SIG-M5 (cell line): Measurements from ENCODE around the gene B4GALT5.
"Not testable (repeated sequence)": the region's sequence is repeated elsewhere in the genome, so short reads cannot be mapped to it uniquely, and the experiment has no call there.

Source experiments
- DNase-seq: peaks from one replicate; lab custom pipeline; 2025; lab: John Stamatoyannopoulos, UW

B4GALT5 gene

DNA sequence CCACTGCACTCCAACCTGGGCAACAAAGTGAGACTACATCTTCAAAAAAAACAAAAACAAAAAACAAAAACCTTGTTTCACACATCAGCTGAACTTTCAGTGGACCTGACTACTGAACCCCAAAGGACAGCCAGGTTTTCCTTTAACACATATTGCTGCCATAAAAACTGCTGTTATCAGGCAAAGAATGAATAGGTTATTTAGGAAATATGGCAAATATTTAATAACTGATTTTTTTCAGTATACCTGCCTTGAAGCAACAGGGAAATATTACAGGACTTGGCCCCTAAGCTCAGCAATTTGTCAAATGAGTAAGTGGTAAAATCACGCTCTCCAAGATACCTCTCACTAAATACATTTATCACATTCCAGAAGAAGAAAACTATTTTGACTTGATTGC is 34.0 kb downstream of the B4GALT5 start:
- DNase-seq, result no peak

DNA sequence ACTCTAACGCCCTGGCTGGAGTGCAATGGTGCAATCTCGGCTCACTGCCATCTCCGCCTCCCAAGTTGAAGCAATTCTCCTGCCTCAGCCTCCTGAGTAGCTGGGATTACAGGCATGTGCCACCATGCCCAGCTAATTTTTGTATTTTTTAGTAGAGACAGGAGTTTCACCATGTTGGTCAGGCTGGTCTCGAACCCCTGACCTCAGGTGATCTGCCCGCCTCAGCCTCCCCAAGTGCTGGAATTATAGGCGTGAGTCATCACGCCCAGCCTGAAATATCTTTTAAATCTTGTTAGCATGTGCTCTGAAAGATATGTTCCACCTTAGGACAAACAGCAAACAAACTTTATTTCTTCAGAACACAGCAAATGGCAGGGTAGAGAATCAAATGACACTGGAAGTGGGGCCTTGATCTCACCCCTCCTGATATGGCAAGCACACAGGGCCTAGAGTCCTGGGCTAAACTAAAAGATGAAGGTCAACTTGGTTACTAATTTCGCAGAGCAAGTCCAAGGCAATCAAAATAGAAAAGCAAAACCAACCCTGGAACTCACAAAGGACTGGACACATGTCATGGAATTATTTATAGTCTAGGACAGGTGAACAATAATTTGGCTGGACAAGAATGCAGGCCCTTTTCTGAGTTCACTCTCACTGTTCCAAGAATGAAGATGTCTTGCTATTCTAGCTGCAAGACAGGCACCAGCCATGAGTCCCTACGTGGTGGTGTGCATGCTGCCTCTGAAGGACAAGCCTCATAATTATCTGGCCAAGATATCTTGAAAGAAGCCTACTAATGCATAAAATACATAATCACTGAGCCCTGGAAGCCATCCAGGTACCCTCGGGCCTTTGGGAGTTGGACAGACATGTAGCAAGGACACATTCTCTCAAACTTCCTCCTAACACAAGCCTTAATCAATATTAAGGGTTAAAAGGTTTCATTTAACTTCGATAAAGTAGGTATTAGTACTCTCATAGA is 35.6 kb downstream of the B4GALT5 start:
- DNase-seq, result no peak

DNA sequence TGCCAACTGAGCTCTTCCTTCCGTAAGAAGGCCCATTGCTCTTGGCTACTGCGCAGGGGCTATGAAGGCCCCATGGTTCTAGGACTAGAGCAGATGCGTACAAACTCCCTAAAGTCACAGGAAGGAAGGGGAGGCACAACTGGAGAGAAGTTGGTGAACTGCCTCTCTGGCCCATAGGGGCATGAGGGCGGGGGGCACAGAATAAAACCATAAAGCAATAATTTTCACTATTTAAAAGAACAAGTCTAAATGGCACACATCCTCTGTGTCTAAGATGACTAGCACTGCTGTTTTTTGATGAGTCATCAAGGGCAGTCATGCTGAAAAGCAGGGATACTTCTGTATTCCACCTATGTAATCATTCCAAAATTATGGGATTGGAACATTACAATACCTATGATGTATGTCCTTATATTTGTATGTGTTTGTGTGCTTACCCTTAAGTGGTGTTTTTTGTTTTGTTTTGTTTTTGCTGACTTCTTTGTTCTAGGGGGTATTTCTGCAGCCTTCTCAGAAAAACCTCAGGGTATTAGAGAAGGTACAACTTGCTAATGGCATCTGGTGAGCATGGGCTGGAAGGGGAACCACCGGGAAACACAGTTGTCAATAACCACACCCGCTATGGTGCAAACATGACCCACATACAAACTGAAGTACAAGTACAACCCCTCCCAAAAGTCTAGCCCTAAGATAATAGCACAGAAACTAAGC is 36.9 kb downstream of the B4GALT5 start:
- DNase-seq, result peak; percentile 42

DNA sequence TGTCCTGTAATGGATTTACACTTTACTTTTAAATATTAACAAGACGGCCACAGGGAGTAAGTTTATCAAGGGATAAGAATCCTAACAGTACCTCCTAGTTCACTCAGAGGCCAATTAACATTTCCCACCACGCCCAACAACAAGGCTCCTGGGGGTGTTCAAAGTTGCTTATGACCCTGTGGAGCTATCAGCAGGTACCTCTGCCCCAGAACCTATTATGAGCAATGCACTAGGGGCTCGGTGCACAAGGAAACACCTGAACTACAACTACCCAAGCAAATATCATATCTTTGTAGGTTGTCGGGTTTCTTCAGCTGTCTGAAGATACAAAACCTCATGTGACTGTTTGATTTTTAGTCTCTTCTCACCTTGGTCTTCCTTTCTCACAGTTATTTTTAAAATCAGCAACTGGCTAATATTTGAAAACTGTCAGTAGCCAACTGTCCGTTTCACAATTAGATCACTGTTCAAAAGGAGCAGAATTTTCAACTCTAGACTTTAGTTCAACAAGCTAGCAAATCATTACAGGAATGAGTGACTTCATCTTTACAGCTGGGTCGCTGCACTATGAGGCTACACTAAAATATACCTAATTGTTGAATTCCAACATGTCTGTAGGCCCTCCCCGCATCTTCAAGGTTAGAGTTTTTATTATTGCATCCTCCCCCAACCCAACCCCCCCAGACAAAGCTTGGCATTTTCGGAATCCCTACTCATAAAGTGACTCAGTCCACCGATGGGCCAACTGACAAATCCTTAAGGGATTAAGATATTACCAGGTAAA is 38.1 kb downstream of the B4GALT5 start:
- DNase-seq, result no peak

DNA sequence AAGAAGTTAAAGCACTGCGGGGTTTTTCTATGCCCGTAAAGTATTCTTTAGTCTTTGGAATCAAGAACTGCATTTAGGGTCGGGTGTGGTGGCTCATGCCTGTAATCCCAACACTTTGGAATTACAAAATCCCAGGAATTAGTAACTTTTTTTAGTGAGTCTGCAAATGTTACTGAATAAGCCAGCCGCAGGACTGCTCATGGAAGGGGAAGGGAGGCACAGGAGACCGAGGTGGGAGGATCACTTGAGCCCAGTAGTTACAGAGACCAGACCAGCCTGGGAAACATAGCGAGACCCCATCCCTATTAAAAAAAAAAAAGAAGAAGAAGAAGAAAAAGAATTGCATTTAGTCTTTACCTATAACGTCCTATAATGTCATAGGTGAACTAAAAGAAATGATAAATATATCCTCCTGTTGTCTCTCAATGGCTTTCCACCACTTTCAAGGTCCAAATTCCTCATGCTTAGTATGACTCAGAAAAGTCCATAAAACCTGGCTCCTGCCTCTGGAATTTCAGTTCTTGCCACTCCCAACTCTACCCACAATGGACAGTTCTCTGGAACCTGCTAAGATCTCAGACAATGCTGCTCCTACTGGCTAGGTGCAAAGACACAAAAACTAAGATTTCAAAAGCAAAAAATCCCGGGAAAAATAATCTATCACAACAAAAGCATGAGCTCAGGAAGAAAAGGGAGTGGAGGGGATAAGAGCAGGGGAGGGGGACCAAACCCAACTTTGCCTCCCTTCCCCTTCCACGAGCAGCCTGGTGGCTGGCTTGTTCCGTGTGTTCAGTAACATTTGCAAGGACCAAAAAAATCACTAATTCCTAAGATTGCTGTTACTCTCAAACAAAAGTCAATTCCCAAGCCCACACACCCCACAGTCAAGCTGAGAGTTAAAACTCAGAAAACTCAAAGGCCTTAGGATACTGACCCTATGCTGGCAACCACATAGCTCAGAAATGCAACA is 39.0 kb downstream of the B4GALT5 start:
- DNase-seq, result no peak

DNA sequence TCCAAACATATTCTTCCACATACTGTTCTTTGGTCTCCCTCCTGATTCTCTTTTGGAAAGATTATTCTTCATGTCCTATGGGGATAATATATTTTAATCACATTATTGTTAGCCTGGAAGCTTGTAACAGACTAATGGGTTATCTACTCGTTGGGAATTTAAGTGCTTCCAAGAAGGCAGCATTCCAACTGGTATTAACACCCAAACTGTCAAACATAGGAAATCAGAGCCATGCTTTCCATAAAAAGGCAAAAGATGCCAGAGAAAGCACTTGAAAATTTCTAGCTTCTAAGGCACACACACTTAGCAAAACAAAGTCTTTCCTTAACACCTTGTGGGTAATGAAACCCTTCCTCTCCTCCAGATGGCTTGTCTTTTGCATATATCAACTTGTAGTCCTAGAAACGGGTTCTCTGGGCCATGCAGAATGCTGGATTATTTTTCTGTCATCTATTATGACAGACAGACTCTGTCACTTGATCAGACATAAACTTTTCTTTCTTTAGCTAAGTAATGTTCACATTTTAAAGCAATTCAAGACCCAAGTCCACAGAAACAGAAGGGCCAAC is 41.5 kb downstream of the B4GALT5 start:
- DNase-seq, result no peak

DNA sequence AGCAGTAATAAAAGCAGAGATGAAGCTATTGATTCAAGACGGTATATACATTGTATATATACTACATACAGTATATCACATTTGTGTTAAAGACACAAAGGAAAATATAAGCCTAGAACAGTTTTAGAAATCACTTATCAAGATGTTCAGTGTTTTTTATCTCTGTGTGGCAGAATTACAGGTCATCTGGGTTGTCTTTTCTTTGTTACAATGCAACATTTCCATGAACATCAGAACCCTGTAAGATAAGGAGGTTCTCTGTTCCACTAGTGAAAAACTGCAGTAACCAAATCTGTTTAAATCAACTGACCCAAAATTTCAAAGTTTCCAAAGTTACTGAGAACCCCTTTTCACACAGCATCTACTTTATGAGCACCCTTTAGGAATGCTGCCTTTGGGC is 42.2 kb downstream of the B4GALT5 start:
- no peak for DNase-seq

DNA sequence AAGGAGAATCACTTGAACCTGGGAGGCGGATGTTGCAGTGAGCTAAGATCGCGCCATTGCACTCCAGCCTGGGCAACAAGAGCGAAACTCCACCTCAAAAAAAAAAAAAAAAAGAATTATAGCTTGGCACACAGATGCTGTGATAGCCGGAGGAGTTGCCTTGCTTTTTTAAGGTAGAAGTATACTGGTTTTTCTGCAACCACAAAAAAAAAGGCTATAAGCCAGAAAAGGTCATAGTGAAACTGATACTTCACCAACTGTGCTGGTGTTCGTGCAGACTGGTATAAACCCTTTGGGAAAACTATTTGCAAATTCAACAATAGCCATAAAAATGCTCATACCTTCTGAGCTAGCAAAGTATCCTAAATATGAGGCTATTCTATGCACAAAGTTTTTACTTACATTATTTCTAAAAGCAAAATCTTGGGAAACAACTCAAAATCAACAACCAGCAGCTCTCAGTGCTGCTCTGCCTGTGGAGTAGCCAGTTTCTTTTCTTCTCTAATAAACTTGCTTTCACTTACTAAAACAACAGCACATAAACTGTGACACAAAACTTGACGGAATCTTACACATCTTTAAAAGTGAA is 44.0 kb downstream of the B4GALT5 start:
- no peak for DNase-seq

DNA sequence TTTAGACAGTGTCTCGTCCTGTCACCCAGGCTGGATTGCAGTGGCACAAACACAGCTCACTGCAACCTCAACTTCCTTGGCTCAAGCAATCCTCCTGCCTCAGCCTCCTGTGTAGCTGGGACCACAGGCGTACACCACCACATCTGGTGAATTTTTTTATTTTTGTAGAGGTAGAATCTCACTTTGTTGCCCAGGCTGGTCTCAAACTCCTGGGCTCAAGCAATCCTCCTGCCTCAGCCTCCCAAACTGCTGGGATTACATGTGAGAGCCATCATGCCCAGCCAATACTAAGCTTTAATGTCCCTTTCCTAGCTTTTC is 44.8 kb downstream of the B4GALT5 start:
- not testable (repeated sequence) for DNase-seq

DNA sequence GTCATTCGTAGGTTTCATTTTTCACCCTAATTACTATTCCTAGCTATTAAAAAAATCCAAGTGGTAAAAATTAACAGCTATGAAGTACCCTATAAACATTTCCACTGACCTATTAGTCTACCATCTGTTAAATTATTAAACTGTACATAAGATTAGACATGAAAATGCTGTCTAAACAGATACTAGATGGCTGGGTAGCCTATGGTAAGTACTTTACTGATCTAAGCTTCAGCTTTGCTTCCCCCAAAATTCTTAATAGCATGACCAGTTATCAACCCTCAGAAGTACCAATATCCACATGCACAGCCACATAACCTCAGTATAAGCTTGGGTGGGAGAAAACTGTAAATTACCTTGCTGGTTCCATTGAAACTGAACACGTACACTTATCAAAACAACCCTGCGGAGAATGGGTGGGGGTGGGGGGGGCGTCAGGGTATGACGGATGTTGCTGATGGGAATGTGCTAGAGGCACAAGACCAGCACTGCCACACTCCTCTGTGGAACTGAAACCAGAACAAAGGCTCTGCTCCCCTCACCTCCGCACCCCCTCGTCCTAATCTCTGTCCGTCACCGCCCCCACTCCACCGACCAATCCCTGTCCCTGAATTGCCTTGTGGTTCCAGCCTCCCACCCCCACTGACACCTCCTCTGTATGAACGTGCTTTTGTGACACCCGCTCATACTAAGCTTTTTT is 45.3 kb downstream of the B4GALT5 start:
- no peak for DNase-seq

DNA sequence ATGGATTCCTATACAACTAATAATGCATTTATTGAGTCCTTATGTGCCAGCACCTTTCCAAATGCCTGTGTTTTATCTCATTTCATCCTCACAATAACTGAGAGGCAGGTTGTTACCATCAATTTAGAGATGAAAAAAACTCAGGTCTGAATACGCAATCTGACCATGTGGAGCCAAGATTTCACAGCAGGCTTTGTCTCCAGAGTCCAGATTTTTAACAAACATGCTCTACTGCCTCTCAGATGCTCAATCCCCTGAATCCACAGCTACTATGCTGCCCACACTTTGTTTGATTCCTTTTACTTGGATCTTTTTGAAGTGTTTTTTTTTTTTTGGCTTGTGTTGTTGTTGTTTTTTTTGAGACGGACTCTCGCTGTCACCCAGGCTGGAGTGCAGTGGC is 46.8 kb downstream of the B4GALT5 start:
- no peak for DNase-seq

DNA sequence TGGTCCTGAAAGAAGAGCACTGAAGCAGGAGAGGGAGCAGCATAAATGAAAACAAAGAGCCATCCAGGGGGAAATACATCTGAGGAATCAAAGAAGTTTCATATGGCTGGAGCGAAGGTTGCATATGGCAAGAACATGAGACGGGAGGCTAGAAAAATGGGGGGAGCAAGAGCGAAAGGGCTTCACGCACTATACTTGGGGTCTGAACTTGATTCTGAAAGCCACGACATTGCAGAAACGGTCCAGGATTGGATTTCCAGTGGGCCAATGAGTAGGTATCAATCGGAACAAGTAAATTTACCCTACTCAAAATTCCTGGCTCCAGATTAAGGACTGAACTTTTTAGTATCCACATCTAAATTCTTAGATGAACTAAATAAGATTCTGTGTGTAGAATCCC is 47.9 kb downstream of the B4GALT5 start:
- no peak for DNase-seq

DNA sequence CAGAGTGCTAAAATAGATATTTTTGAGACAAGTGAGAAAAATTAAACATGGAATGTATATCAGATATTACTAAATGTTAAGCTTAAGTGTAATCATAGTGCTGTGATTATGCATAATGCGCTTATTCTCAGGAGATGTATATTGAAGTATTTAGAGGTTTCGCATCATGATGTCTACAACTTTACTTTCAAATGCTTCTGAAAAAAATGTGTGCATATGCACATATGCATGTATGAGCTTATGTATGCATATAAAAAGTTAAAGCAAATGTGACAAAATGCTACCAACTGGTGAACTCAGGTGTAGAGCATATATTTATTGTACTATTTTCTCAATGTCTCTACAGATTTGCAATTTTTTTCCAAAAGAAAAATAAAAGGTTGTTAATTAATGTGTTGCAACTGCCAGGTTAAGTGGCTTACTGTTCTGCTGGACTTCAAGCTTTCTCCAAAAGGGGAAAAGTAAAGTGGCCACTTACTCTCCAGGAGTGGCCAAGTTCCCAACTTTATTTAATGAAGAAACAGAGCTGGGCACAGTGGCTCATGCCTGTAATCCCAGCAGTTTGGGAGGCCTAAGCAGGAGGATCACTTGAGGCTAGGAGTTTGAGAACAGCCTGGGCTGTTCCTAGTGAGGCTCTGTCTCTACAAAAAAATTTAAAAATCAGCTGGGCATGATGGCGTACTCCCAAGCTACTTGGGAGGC is 48.9 kb downstream of the B4GALT5 start:
- DNase-seq, result no peak

DNA sequence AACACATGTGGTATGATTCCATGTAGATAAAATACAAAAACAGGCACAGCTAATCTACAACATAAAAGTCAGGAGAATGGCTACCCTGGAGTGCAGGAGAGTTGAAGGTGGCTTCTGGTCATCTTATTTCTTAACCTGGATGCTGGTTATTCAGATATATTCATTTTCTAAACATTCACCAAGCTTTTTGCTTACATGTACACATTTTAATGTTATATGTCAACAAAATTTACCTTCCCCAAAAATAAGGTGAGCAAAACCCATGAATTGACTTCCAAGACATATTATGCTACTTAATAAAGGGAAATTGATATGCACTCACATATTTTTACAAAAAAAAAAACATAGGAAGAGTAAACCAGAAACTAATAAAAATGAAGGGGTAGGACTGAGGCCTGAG is 50.6 kb downstream of the B4GALT5 start:
- no peak for DNase-seq

DNA sequence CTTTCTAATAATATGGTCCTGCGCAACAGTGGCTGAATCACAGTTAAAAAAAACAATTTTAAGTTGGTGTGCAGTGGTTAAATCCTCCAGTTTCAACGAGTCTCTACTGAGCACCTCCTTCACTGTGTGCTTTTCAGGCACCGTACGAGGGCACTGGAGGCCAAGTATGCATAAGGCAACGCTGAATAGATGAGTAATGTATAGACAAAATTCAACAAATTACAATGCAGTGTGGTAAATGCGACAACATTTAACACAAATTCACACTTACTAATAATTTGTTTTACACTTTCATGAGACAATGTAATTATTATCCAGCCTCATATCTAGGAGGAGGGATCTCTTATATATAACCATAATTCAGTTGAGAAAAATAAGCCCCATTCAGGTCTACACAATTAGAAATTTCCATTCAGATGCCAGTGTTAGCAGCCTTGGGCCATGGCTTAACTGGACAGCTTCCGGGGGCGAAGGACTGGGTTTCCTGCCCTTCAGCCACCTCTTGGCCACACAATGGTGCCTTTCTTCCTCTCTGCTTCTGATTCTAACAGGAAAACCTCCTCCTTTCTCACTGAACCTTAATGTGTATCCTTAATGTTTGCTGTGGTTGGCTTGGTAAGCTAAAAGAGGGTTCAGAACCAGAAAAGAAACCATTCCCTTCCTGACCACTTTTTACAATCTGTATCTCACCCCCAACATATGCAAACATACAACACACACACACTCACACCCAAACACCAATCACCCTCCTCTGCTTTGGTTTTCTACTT is 51.9 kb downstream of the B4GALT5 start:
- no peak for DNase-seq

DNA sequence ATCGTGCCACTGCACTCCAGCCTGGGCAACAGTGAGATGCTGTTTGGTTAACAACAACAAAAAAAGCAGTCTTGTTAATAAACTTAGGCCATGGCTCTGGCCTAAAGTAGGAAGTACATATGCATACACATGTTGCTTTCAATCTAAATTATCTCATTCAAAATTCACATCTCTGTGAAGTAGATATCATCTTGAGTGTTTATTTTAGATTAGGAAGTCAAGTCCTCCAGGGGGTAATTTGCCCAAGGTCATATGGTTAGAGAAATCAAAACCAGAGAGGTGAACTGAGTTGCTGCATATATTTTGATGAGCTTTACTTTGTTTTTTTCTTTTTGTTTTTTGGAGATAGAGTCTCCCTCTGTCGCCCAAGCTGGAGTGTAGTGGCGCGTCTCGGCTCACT is 52.8 kb downstream of the B4GALT5 start:
- DNase-seq, result no peak

DNA sequence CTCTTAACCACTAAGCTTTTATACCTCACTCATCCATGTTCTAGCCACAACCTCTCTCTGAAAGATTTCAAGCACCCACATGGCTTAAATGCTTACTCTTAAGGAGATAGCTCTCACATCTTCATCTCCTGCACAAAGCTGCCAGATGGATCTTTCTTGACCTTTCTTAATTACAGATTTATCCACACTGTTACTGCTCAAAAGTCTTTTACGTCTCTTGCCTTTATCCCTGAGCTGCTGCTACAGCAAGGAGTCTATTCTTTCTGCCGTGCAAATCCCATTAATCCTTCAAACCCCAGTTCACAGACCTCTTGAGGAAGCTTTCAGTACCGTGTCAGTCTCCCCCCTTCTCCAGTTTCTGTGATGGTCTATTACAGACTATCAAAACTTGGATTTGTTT is 54.6 kb downstream of the B4GALT5 start:
- no peak for DNase-seq

DNA sequence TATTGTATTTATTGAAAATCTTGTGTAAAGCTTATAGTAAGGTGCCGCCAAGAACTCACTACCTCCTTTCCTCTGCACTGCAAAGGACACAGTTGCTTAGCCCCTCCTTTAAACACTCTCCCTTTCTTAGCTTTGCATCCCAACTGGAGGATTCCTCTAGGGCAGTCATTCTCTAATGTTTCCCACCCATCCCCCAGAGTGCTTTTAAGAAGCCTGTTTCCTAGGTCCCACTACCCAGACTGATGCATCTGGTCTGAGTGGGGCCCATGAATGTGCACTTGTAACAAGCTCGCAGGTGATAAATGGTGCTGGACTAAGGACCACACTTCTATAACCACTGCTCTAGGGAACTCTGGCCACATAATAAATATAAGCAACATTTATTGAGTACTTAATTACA is 55.2 kb downstream of the B4GALT5 start:
- DNase-seq, result no peak
